Aorta (tissue), 5 donors: Measurements from ENCODE around the gene COL26A1. TPM values are rescaled to one million over a fixed set of nuclear protein-coding genes. Genes with fewer than 3 reads are reported as not detected.
"Not testable (repeated sequence)": the region's sequence is repeated elsewhere in the genome, so short reads cannot be mapped to it uniquely, and the experiment has no call there.

Experiments
- ATAC-seq: fragments of 200-7000 bp; cut with Tn5 transposase; one replicate; pipeline ENCODE4 v1.9.1; 2022; ENCODE audit warnings: moderate library complexity; ENCODE audit not compliant: low FRiP score
- DNase-seq, 2 donors: peaks; one replicate each; pipeline ENCODE4 v3.0.0-alpha.2; 2020
- H3K27ac ChIP-seq, 2 donors: one replicate each; pipeline ENCODE4 v1.5.1; 2013; ENCODE audit warnings: low read length in 2 of 2, mild to moderate bottlenecking in 2 of 2, moderate library complexity in 2 of 2, control low read depth in 1 of 2, inconsistent platforms in 1 of 2, low read depth in 1 of 2
- H3K27me3 ChIP-seq, 2 donors: one replicate each; pipeline ENCODE4 v1.6.1; 2013; ENCODE audit warnings: control low read depth in 1 of 2, low read length in 1 of 2, mild to moderate bottlenecking in 1 of 2, moderate library complexity in 1 of 2; ENCODE audit not compliant: insufficient read depth in 2 of 2, control insufficient read depth in 1 of 2
- H3K36me3 ChIP-seq, 2 donors: one replicate each; pipeline ENCODE4 v1.6.1; 2013; ENCODE audit warnings: control low read depth in 1 of 2, low read length in 1 of 2, mild to moderate bottlenecking in 1 of 2; ENCODE audit not compliant: insufficient read depth in 2 of 2, control insufficient read depth in 1 of 2
- H3K4me1 ChIP-seq, 2 donors: one replicate each; pipeline ENCODE4 v1.6.1; 2013; ENCODE audit warnings: low read length in 2 of 2, control low read depth in 1 of 2, mild to moderate bottlenecking in 1 of 2, moderate library complexity in 1 of 2; ENCODE audit not compliant: insufficient read depth in 2 of 2, control insufficient read depth in 1 of 2
- H3K4me3 ChIP-seq, 2 donors: one replicate each; pipeline ENCODE4 v1.5.1; 2013; ENCODE audit warnings: low read length in 2 of 2, control low read depth in 1 of 2, mild to moderate bottlenecking in 1 of 2
- H3K9me3 ChIP-seq: one replicate; pipeline ENCODE4 v1.6.1; 2013; ENCODE audit warnings: mild to moderate bottlenecking, low read length; ENCODE audit not compliant: control insufficient read depth
- WGBS, 2 donors: extraction: QIAGEN DNeasy Blood & Tissue Kit; methylation state at CpG; one replicate each; pipeline ENCODE4 v1.1.7; 2013; 5-methylcytosine and 5-hydroxymethylcytosine counted together
- intact Hi-C, 2 donors: fragments of 100-400 bp; cut with DNase I; formaldehyde crosslinking; loops; one replicate each; pipeline versions ENCODE4 v1.14.2 to v1.15.0; 2022
- polyA plus RNA-seq, 2 donors: library from polyadenylated mRNA; stranded (reverse); fragments of 200-250 nt; gene quantifications; one replicate each; pipeline ENCODE4 v1.2.3, GENCODE V29; 2013
- total RNA-seq, 2 donors: library from RNA; stranded (reverse); fragmentation: NEBNext Ultra II Directional; extraction: Animal tissue kit (Norgen Biotek cat#: 25700); gene quantifications; one replicate each; pipeline ENCODE4 v1.2.1, GENCODE V29; 2021
- donor health status: healthy with polysubstance abuse.
- donor health status: Bipolar disorder and iron deficiency.
- donor health status: DM: no; HTN: no; CAD: no.
- donor health status: DM: no; HTN: no; CAD: no.
- donor health status: DM: yes; HTN: yes; CAD: no.

The COL26A1 gene
- total and polyA plus RNA-seq, 4 donors, result not detected

- H3K9me3 ChIP-seq, intact Hi-C loops, H3K4me3 ChIP-seq, ATAC-seq, H3K27ac ChIP-seq, H3K27me3 ChIP-seq, H3K4me1 ChIP-seq, H3K36me3 ChIP-seq, DNase-seq: not testable (repeated sequence)
- 89 to 91% methylated on average over 7 of the region's 7 CpGs for WGBS, 2 donors
Measured at GRCh38 chr7:101505510-101505909, 142.8 kb downstream of the COL26A1 start.

GRCh38 chr7:101506531-101506930 lies 143.9 kb downstream of the COL26A1 start:
- Histone ChIP-seq H3K9me3 (no peaks in the 10 kb centered on the region), H3K4me3 (no peak overlapping the region), H3K27me3 (no peaks in the 10 kb centered on the region), H3K36me3 (no peaks in the 10 kb centered on the region), H3K4me1 (no peaks in the 10 kb centered on the region), H3K27ac (no peak overlapping the region)
- intact Hi-C loops, result no loop called here
- ATAC-seq (no peak), DNase-seq (no peak)
- WGBS, 2 donors, result 30 to 38% methylated on average over 5 of the region's 5 CpGs

GRCh38 chr7:101507327-101507726 lies 144.7 kb downstream of the COL26A1 start:
- ATAC-seq (no peak), DNase-seq (no peak)
- H3K4me1 ChIP-seq, result no peaks in the 10 kb centered on the region
- WGBS, 2 donors, result 60 to 63% methylated on average over 6 of the region's 6 CpGs
- no peaks in the 10 kb centered on the region for H3K27me3 ChIP-seq
- no peaks in the 10 kb centered on the region for H3K36me3 ChIP-seq
- intact Hi-C loops, result no loop called here
- H3K27ac ChIP-seq, result no peak overlapping the region
- H3K4me3 ChIP-seq, result no peak overlapping the region
- no peaks in the 10 kb centered on the region for H3K9me3 ChIP-seq

GRCh38 chr7:101507791-101508252 lies 145.1 kb downstream of the COL26A1 start:
- Histone ChIP-seq H3K4me1 (no peaks in the 10 kb centered on the region), H3K36me3 (no peaks in the 10 kb centered on the region), H3K9me3 (no peaks in the 10 kb centered on the region), H3K4me3 (no peak overlapping the region), H3K27ac (no peak overlapping the region), H3K27me3 (no peaks in the 10 kb centered on the region)
- intact Hi-C loops, result no loop called here
- DNase-seq (no peak), ATAC-seq (no peak)
- 27% methylated on average over 9 of the region's 9 CpGs for WGBS, 2 donors

GRCh38 chr7:101510297-101510696 lies 147.6 kb downstream of the COL26A1 start:
- DNase-seq (no peak), ATAC-seq (no peak)
- no peaks in the 10 kb centered on the region for H3K36me3 ChIP-seq
- H3K4me1 ChIP-seq, result no peaks in the 10 kb centered on the region
- WGBS, 2 donors, result 91 to 95% methylated on average over 5 of the region's 5 CpGs
- no peaks in the 10 kb centered on the region for H3K27me3 ChIP-seq
- H3K27ac ChIP-seq, result no peak overlapping the region
- intact Hi-C loops, result no loop called here
- no peaks in the 10 kb centered on the region for H3K9me3 ChIP-seq
- H3K4me3 ChIP-seq, result no peak overlapping the region

- intact Hi-C loops, result no loop called here
- no peaks in the 10 kb centered on the region for H3K9me3 ChIP-seq
- H3K36me3 ChIP-seq, result no peaks in the 10 kb centered on the region
- WGBS, 2 donors, result 87 to 92% methylated on average over 5 of the region's 5 CpGs
- no peak overlapping the region for H3K4me3 ChIP-seq
- ATAC-seq (no peak), DNase-seq (no peak)
- H3K4me1 ChIP-seq, result no peaks in the 10 kb centered on the region
- no peaks in the 10 kb centered on the region for H3K27me3 ChIP-seq
- no peak overlapping the region for H3K27ac ChIP-seq
Measured at GRCh38 chr7:101511965-101512364, 149.3 kb downstream of the COL26A1 start.

GRCh38 chr7:101516851-101517250 lies 154.2 kb downstream of the COL26A1 start:
- H3K36me3 ChIP-seq, result no peaks in the 10 kb centered on the region
- H3K9me3 ChIP-seq, result no peaks in the 10 kb centered on the region
- WGBS, 2 donors, result 58 to 69% methylated on average over 9 of the region's 9 CpGs
- H3K4me3 ChIP-seq, result no peak overlapping the region
- H3K4me1 ChIP-seq, result no peaks in the 10 kb centered on the region
- no peak for ATAC-seq
- no peak for DNase-seq
- H3K27ac ChIP-seq, result no peak overlapping the region
- H3K27me3 ChIP-seq, result no peaks in the 10 kb centered on the region
- intact Hi-C loops, result no loop called here

- WGBS, 2 donors, result 88 to 91% methylated on average over 10 of the region's 10 CpGs
- intact Hi-C loops, result no loop called here
- DNase-seq, result no peak
Measured at GRCh38 chr7:101517304-101517703, 154.6 kb downstream of the COL26A1 start.

GRCh38 chr7:101518336-101518735 lies 155.7 kb downstream of the COL26A1 start:
- intact Hi-C loops, result no loop called here
- no peaks in the 10 kb centered on the region for H3K36me3 ChIP-seq
- no peak overlapping the region for H3K4me3 ChIP-seq
- H3K27ac ChIP-seq, result no peak overlapping the region
- ATAC-seq, result no peak
- DNase-seq, result no peak
- WGBS, 2 donors, result 41 to 43% methylated on average over 9 of the region's 9 CpGs
- H3K27me3 ChIP-seq, result no peaks in the 10 kb centered on the region
- H3K4me1 ChIP-seq, result no peaks in the 10 kb centered on the region
- H3K9me3 ChIP-seq, result no peaks in the 10 kb centered on the region

More at GRCh38 chr7:101517304-101517703, 154.6 kb downstream of the COL26A1 start:
- no peak overlapping the region for H3K27ac ChIP-seq
- no peaks in the 10 kb centered on the region for H3K4me1 ChIP-seq
- no peaks in the 10 kb centered on the region for H3K9me3 ChIP-seq
- H3K36me3 ChIP-seq, result no peaks in the 10 kb centered on the region
- no peak for ATAC-seq
- H3K4me3 ChIP-seq, result no peak overlapping the region
- no peaks in the 10 kb centered on the region for H3K27me3 ChIP-seq
